ENCODE measurements around the gene SAMD8. TPM values are rescaled to one million over a fixed set of nuclear protein-coding genes. Genes with fewer than 3 reads are reported as not detected.
"Not testable (repeated sequence)": the region's sequence is repeated elsewhere in the genome, so short reads cannot be mapped to it uniquely, and the experiment has no call there.

Gene SAMD8
- polyA plus RNA-seq, 1 donor from 2014 or later: 11.7 TPM

GRCh38 chr10:75108684-75109458 lies 2.6 kb upstream of the SAMD8 start:
- H3K9me3 Mint-ChIP-seq: no peaks in the 10 kb centered on the region
- no peaks in the 10 kb centered on the region for H3K27me3 Mint-ChIP-seq
- peak overlapping the region; percentile 58 to 79 (median 65) for H3K4me3 Mint-ChIP-seq
- peak overlapping the region in 2 of 3 donors; percentile 36 to 89 for H3K27ac Mint-ChIP-seq
- H3K4me1 Mint-ChIP-seq: peaks cover 14 to 22% (median 16%) of the 10 kb centered on the region in 3 donors
- no peaks in the 10 kb centered on the region for H3K36me3 Mint-ChIP-seq

DNA sequence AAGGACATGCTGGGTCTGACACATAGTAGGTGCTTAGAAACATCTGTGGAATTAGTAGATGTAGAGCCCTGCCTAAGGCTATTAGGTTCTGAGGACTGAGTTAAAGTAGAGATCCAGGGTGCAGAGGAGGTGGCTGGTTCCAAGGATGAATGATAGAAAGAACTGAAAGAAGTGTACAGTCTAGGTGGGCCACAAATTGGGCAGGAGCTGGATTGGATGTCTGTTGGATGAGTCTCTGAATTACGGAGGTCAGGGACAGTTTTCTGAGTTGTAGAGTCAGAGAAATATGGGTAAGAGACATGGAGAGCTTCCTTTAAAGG lies 2.0 kb upstream of the SAMD8 start:
- Mint-ChIP-seq H3K4me3 (peak overlapping the region; percentile 27 to 79 (median 65)), H3K27me3 (no peaks in the 10 kb centered on the region), H3K9me3 (no peaks in the 10 kb centered on the region), H3K27ac (peak overlapping the region in 2 of 3 donors; percentile 36 to 89), H3K36me3 (no peaks in the 10 kb centered on the region), H3K4me1 (peaks cover 17 to 27% (median 17%) of the 10 kb centered on the region in 3 donors)

DNA sequence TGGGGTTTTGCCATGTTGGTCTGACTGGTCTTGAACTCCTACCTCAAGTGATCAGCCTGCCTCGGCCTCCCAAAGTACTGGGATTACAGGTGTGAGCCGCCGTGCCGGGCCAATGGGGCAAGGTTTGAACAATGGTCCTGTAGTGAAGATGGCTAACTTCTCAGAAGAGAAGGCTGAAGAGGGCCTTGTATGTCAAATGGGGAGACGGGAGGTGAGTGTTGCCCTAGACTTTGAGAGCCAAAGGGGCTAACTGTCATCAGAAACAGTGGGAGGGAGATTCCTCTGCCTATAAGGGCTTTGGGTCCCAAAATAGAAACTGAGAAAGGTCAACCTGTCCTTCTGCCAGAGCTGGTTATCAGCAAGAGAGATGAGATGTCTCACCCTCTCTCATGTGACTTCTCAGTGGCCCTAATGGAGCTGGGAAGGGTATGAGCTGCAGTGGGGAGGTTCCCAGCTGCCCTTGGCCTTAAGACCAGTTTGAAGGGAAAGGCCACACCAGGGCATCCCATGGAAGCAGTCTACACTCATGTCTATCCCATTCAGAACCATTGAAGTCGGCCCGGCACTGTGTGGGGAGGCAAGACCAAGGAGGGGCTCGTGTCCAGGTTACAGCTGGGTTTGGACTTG lies 1.3 kb upstream of the SAMD8 start:
- Mint-ChIP-seq H3K27me3 (no peaks in the 10 kb centered on the region), H3K4me3 (peak overlapping the region; percentile 79 to 93 (median 92)), H3K4me1 (peaks cover 23 to 32% (median 24%) of the 10 kb centered on the region in 3 donors), H3K27ac (peak overlapping the region in 2 of 3 donors; percentile 89 to 95), H3K36me3 (peaks cover 4% of the 10 kb centered on the region), H3K9me3 (no peaks in the 10 kb centered on the region)

- Mint-ChIP-seq H3K36me3 (peaks cover 4% of the 10 kb centered on the region), H3K9me3 (no peaks in the 10 kb centered on the region), H3K27me3 (no peaks in the 10 kb centered on the region), H3K4me1 (peaks cover 30 to 34% (median 31%) of the 10 kb centered on the region in 3 donors), H3K27ac (peak overlapping the region; percentile 89 to 98 (median 98)), H3K4me3 (peak overlapping the region; percentile 79 to 93 (median 92))
These were observed 637 bp downstream of the SAMD8 start for GRCh38 chr10:75111907-75112679.

DNA sequence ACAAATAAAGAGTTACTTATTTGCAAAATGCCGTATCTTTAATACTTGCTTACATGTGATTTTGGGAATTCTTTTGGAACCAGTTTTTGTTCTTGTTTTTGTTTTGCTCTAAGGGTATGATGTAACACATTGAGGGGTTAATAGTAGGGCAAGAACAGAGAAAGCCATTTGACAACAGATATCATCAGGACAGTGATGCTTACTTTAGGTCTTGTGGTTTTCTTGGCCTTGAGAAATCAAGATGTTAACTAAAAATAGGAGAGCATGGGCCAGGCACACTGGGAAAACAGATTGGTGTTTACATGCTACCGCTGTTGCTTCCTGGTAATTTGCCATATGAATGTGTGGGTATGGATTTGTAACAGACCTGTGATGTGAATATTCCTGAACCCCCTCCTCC lies 3.7 kb downstream of the SAMD8 start:
- Mint-ChIP-seq H3K27ac (no peak overlapping the region), H3K27me3 (no peaks in the 10 kb centered on the region), H3K36me3 (peaks cover 4% of the 10 kb centered on the region), H3K9me3 (no peaks in the 10 kb centered on the region), H3K4me3 (peak overlapping the region in 1 of 4 donors; percentile 27), H3K4me1 (peaks cover 32 to 44% (median 40%) of the 10 kb centered on the region in 3 donors)

DNA sequence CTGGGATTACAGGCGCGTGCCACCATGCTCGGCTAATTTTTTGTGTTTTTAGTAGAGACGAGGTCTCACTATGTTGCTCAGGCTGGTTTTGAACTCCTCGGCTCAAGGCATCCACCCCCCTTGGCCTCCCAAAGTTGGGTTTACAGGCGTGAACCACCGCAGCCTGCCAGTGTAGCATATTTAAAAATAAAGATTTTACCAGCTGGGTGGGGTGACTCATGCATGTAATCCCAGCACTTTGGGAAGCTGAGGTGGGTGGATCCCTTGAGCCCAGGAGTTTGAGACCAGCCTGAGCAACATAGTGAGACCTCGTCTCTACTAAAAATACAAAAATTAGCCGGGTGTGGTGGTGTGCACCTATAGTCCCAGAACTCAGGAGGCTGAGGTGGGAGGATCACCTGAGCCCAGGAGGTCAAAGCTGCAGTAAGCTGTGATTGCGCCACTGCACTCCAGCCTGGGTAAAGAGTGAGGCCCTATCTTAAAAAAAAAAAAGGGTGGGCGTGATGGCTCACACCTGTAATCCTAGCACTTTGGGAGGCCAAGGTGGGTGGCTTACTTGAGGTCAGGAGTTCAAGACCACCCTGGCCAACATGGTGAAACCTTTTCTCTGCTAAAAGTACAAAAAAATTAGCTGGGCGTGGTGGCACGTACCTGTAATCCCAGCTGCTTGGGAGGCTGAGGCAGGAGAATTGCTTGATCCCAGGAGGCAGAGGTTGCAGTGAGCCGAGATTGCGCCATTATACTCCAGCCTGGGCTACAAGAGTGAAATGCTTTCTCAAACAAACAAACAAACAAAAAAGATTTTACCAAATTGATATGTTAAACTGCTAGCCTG lies 5.7 kb downstream of the SAMD8 start:
- H3K36me3 Mint-ChIP-seq, H3K9me3 Mint-ChIP-seq, H3K27ac Mint-ChIP-seq, H3K27me3 Mint-ChIP-seq: not testable (repeated sequence)
- Mint-ChIP-seq H3K4me3 (peak overlapping the region in 1 of 4 donors; percentile 38), H3K4me1 (peaks cover 31 to 43% (median 41%) of the 10 kb centered on the region in 3 donors)

GRCh38 chr10:75117995-75118394 lies 6.5 kb downstream of the SAMD8 start:
- H3K4me3 Mint-ChIP-seq: peak overlapping the region in 1 of 4 donors; percentile 38
- no peak overlapping the region for H3K27ac Mint-ChIP-seq
- H3K9me3 Mint-ChIP-seq: no peaks in the 10 kb centered on the region
- peaks cover 26 to 38% (median 37%) of the 10 kb centered on the region in 3 donors for H3K4me1 Mint-ChIP-seq
- peaks cover 4% of the 10 kb centered on the region for H3K36me3 Mint-ChIP-seq
- no peaks in the 10 kb centered on the region for H3K27me3 Mint-ChIP-seq

DNA sequence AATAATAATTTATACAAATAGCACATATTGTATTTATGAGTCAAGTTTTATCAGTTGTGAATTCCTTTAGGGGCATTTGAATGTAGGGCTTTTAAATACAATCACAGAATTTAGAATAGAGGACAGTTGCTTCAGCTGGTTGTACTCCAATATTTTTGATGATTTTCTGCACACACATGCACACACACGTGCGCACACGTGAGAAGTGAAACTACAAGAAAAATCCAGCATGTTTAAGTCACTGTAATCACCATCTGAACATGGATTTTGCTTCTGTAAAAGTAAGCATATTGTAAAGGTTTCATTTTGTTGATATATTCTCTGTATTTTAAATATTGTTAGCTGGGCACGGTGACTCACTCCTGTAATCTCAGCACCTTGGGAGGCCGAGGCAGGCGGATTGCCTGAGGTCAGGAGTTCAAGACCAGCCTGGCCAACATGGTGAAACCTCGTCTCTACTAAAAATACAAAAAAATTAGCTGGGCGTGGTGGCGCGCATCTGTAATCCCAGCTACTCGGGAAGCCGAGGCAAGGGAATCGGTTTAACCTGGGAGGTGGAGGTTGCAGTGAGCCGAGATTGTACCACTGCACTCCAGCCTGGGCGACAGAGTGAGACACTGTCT lies 8.1 kb downstream of the SAMD8 start:
- H3K9me3 Mint-ChIP-seq, H3K27me3 Mint-ChIP-seq, H3K36me3 Mint-ChIP-seq, H3K4me3 Mint-ChIP-seq: not testable (repeated sequence)
- H3K4me1 Mint-ChIP-seq: peaks cover 18 to 31% (median 26%) of the 10 kb centered on the region in 3 donors
- H3K27ac Mint-ChIP-seq: peak overlapping the region in 1 of 3 donors; percentile 39

DNA sequence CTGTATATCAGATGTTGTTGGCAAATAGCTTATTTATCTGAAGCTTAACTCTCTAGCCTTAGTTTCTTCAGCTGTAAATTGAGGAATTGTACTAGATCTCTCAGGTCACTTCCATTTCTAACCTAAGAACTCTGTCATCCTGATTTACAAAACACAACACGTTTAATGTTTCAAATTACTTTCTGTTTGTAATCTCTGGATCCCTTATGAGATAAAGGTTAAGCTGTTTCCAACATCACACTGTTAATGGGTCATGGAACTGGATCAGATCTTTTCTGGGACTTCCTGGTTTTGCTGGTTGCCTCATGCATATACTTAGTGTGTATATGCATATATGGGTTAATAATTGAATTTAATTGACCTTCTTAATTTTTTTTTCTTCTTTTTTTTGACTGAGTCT lies 9.9 kb downstream of the SAMD8 start:
- Mint-ChIP-seq H3K27ac (no peak overlapping the region), H3K4me1 (peaks cover 16 to 25% (median 19%) of the 10 kb centered on the region in 3 donors), H3K36me3 (peaks cover 2% of the 10 kb centered on the region), H3K27me3 (no peaks in the 10 kb centered on the region), H3K9me3 (no peaks in the 10 kb centered on the region), H3K4me3 (peak overlapping the region in 1 of 4 donors; percentile 17)

GRCh38 chr10:75122505-75122904 lies 11.0 kb downstream of the SAMD8 start:
- no peak overlapping the region for H3K4me3 Mint-ChIP-seq
- H3K36me3 Mint-ChIP-seq: peaks cover 4% of the 10 kb centered on the region
- no peaks in the 10 kb centered on the region for H3K9me3 Mint-ChIP-seq
- H3K27ac Mint-ChIP-seq: no peak overlapping the region
- H3K4me1 Mint-ChIP-seq: peaks cover 14 to 26% (median 18%) of the 10 kb centered on the region in 3 donors
- no peaks in the 10 kb centered on the region for H3K27me3 Mint-ChIP-seq

DNA sequence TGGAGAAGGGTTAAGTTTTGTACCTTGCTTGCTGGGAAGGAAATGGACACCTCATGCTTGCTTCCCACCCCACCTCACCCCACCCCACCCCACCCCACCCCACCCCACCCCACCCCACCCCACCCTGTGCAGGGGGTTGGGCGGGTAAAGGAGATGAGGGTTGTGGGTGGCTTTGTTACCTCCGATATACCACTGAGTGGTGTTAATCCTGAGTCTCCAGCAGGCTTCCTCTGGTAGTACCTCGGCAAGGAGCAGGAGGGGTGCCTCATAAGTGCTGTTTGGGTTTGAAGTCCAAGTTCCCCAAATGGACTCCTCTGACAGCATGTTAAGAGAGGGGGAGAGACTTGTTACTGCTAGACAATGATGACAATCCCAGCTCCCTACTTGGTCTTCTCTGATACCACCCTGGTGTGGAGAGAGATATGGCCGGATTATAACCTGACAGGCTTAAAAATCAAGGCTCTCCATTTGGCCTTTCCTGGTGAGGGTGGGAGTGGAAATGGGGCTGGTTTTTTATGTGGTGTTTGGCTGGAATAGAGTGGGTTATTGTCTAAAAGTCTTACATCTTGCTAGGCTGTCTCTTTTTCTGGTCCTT lies 11.7 kb downstream of the SAMD8 start:
- Mint-ChIP-seq H3K27ac (no peak overlapping the region), H3K27me3 (no peaks in the 10 kb centered on the region), H3K36me3 (peaks cover 4% of the 10 kb centered on the region), H3K9me3 (no peaks in the 10 kb centered on the region), H3K4me1 (peaks cover 7 to 23% (median 13%) of the 10 kb centered on the region in 3 donors), H3K4me3 (no peak overlapping the region)

- Mint-ChIP-seq H3K4me1 (peaks cover 23 to 30% (median 30%) of the 10 kb centered on the region in 3 donors), H3K9me3 (no peaks in the 10 kb centered on the region), H3K4me3 (peak overlapping the region in 1 of 4 donors; percentile 20), H3K27me3 (no peaks in the 10 kb centered on the region), H3K36me3 (peaks cover 4% of the 10 kb centered on the region), H3K27ac (peak overlapping the region; percentile 31 to 71 (median 35))
These were observed 14.8 kb downstream of the SAMD8 start for GRCh38 chr10:75126277-75126676.

DNA sequence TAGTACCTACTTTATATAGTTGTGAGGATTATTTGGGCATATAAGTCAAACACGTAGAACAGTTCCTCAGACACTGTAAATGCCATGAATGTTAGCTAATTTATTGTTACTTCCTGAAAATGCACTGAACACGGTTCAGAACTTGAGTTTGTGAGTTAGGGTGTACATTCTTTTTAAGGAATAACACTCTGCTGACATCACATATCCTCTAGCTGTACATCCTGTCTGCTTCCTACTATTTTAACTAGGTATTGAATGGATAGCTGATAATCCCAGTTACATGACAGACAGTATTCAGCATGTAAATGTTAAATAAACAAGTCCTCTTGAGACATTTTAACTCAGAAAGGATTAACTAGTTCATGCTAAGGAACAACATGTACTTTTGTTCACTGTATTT lies 16.0 kb downstream of the SAMD8 start:
- Mint-ChIP-seq H3K4me3 (no peak overlapping the region), H3K36me3 (peaks cover 6% of the 10 kb centered on the region), H3K4me1 (peaks cover 20 to 39% (median 35%) of the 10 kb centered on the region in 3 donors), H3K27me3 (no peaks in the 10 kb centered on the region), H3K9me3 (no peaks in the 10 kb centered on the region), H3K27ac (peak overlapping the region in 2 of 3 donors; percentile 10 to 71)

DNA sequence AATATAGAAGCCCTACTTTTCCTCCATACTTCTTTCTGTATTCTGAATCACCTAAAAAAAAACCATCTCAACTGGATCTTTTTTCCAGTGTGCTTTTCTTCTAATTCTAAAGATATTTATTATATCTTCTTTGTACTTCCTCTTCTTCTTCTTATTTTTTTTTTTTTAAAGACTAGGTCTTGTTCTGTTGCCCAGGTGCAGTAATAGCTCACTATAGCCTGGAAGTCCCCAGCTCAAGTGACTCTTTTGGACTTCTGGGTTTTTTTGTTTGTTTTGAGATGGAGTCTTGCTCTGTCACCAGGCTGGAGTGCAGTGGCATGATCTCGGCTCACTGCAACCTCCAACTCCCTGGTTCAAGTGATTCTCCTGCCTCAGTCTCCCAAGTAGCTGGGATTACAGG lies 17.5 kb downstream of the SAMD8 start:
- Mint-ChIP-seq H3K4me1 (peaks cover 18 to 45% (median 39%) of the 10 kb centered on the region in 3 donors), H3K27ac (peak overlapping the region; percentile 94 to 98 (median 97)), H3K4me3 (peak overlapping the region; percentile 16 to 92 (median 68))
- H3K27me3 Mint-ChIP-seq, H3K9me3 Mint-ChIP-seq, H3K36me3 Mint-ChIP-seq: not testable (repeated sequence)

All from IgD-negative memory B cell (primary cell).